H1 (cell line): Measurements from ENCODE around the gene IGLL1. TPM values are rescaled to one million over a fixed set of nuclear protein-coding genes. Genes with fewer than 3 reads are reported as not detected.

Experiments used
- CBX8 ChIP-seq: fragments of 300-800, 300-1000 bp; sonication (generic); IDR thresholded peaks from 2 replicates; pipeline ENCODE4 v1.7.1; 2016; ENCODE audit warnings: low read depth, low read length, borderline replicate concordance
- KDM1A ChIP-seq: fragments of 200-600, 300-600 bp; sonication (generic); IDR thresholded peaks from 2 replicates; pipeline ENCODE4 v1.7.1; 2016; ENCODE audit warnings: mild to moderate bottlenecking, low read length, borderline replicate concordance
- KDM5A ChIP-seq: fragments of 200-600 bp; IDR thresholded peaks from 2 replicates; pipeline ENCODE4 v1.7.1; 2012; ENCODE audit warnings: mild to moderate bottlenecking, low read length, inconsistent platforms, mixed read lengths
- RNF2 ChIP-seq: fragments of 200-900, 300-1000 bp; sonication (generic); IDR thresholded peaks from 2 replicates; pipeline ENCODE4 v1.7.1; 2016; ENCODE audit warnings: borderline replicate concordance, low read depth, mild to moderate bottlenecking, antibody characterized with exemption, low read length; ENCODE audit not compliant: poor library complexity, severe bottlenecking; ENCODE audit errors: missing control alignments
- SIX5 ChIP-seq: IDR thresholded peaks from 2 replicates; pipeline ENCODE4 v1.6.1; 2011; ENCODE audit warnings: mild to moderate bottlenecking, low read depth, low read length
- polyA plus RNA-seq, 7 experiments: library from polyadenylated mRNA; depleted of rRNA in 3 of 7; stranded (reverse) in 5 of 7; unstranded in 2 of 7; fragments of >200 nt in 5 of 7; fragments of 200-250 nt in 2 of 7; gene quantifications; 1 replicate in 5 of 7; 2 replicates in 1 of 7; 4 replicates in 1 of 7; pipeline versions ENCODE4 v1.2.1 to v1.2.3, GENCODE V29; 2011 to 2013; ENCODE audit warnings: missing spikeins in 2 of 7, mixed read lengths in 2 of 7
- total RNA-seq: library from RNA; stranded (reverse); fragmentation: NEBNext Ultra II Directional; extraction: Animal tissue kit (Norgen Biotek cat#: 25700); gene quantifications from 2 replicates; pipeline ENCODE4 v1.2.1, GENCODE V29; 2021

IGLL1 gene
- total and polyA plus RNA-seq, 2 of the 8 experiments (the other 6 are each of a cell fraction or from before 2014, with no cell fraction given): not detected

DNA sequence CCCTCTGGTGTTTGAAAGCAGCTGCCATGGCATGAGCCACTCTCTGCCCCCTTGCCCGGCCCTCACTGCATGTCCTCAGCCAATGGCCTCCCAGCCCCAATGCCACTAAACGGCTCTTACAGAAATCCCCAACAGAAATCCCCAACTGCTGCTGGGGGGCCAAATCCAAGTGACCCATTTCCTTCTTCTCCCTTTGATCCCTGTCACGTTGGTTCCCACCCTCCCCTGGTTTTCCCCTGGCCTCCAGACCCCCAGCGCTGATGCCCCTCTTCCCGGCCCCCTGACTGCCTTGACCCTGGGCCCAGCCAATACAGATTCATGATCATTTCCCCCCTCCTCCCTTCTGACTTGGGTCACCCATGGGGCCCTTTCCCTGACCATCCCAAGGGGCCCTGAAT lies 30.9 kb downstream of the IGLL1 start (continued):
- TF ChIP-seq RNF2 (no peak), CBX8 (no peak), SIX5 (no peak), KDM1A (no peak), KDM5A (no peak)
